Measurements from ENCODE around the gene GLIS1. TPM values are rescaled to one million over a fixed set of nuclear protein-coding genes. Genes with fewer than 3 reads are reported as not detected.
"Not testable (repeated sequence)": the region's sequence is repeated elsewhere in the genome, so short reads cannot be mapped to it uniquely, and the experiment has no call there.

Gene GLIS1
- total and polyA plus RNA-seq, 8 donors, result 0.06 to 0.26 (median 0.13) TPM; not detected in 4

DNA sequence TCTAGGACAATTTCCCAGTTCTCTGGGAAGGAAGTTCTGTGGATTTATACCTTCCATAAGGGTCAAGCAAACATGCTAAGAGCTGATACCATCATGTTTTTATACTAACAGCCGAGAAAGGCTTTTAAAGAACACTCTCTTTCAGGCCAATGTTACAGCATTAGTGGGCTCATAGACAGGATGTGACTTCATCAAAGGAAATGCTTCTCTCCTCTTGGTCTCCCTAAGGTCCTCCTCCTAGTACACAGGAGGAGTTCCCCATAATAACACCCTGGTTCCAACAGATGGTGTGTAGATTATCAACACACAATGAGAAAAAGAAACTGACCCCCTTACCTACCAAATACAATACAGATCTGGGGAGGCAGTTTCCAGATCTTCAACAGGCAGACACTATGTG is 26.7 kb upstream of the GLIS1 start:
- TF ChIP-seq CTCF (IDR thresholded peaks at IDR 0.05), result no peak
- Histone ChIP-seq H3K27ac (no peak overlapping the region), H3K4me1 (no peaks in the 10 kb centered on the region), H3K27me3 (no peaks in the 10 kb centered on the region), H3K4me3 (no peak overlapping the region), H3K36me3 (no peaks in the 10 kb centered on the region), H3K9me3 (no peaks in the 10 kb centered on the region)
- FAIRE-seq, result no peak
- WGBS, 2 donors, result 90 to 91% methylated on average over 1 of the region's 1 CpG
- ATAC-seq, result no peak
- DNase-seq, result no peak
- intact Hi-C loops (cut with DNase I), result no loop called here

DNA sequence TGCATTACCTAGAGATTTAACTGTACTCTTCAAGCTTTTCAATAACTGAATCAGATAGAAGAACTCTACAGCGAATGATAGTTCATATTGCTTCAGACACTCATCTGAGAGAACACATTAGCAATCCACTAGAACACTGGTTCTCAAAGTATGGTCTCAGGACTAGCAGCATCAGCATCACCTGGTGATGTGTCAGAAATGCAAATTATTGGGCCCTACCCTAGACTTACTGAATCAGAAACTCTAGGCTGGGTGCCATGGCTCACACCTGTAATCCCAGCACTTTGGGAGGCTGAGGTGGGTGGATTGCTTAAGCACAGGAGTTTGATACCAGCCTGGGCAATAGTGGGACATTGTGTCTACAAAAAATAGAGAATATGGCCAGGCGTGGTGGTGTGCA is 24.9 kb upstream of the GLIS1 start:
- DNase-seq, result no peak

GRCh38 chr1:53763461-53763860 is 24.5 kb upstream of the GLIS1 start:
- DNase-seq (no peak), ATAC-seq (no peak), FAIRE-seq (no peak)
- intact Hi-C loops (cut with DNase I), result no loop called here
- 85 to 88% methylated on average over 4 of the region's 4 CpGs for WGBS, 2 donors
- Histone ChIP-seq H3K27ac (no peak overlapping the region), H3K27me3 (no peaks in the 10 kb centered on the region), H3K4me3 (no peak overlapping the region), H3K9me3 (no peaks in the 10 kb centered on the region), H3K4me1 (no peaks in the 10 kb centered on the region), H3K36me3 (no peaks in the 10 kb centered on the region)
- TF ChIP-seq CTCF (IDR thresholded peaks at IDR 0.05), result no peak

More for the DNA sequence above, 24.9 kb upstream of the GLIS1 start:
- ATAC-seq, result no peak
- FAIRE-seq, result no peak
- no peak for TF ChIP-seq CTCF (IDR thresholded peaks at IDR 0.05)
- no peak overlapping the region for H3K4me3 ChIP-seq
- H3K4me1 ChIP-seq, result no peaks in the 10 kb centered on the region
- no peaks in the 10 kb centered on the region for H3K27me3 ChIP-seq
- no peaks in the 10 kb centered on the region for H3K9me3 ChIP-seq
- no peaks in the 10 kb centered on the region for H3K36me3 ChIP-seq
- H3K27ac ChIP-seq, result no peak overlapping the region
- intact Hi-C loops (cut with DNase I), result no loop called here
- WGBS, 2 donors, result 91 to 95% methylated on average over 2 of the region's 2 CpGs

DNA sequence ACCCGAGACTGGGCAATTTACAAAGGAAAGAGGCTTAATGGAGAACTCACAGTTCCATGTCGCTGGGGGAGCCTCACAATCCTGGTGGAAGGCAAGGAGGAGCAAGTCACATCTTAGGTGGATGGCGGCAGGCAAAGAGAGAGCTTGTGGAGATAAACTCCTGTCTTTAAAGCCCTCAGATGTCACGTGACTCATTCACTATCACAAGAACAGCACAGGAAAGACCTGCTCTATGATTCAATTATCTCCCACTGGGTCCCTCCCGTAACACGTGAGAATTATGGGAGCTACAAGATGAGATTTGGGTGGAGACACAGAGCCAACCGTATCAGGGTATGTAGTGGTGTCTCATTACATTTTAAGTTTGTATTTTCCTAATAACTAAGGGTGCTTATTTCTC is 21.5 kb upstream of the GLIS1 start:
- H3K27ac ChIP-seq; H3K4me3 ChIP-seq; ATAC-seq; DNase-seq; H3K9me3 ChIP-seq; H3K36me3 ChIP-seq; intact Hi-C loops (cut with DNase I); FAIRE-seq; H3K4me1 ChIP-seq; H3K27me3 ChIP-seq: not testable (repeated sequence)
- WGBS, 2 donors, result 82 to 85% methylated on average over 7 of the region's 7 CpGs

DNA sequence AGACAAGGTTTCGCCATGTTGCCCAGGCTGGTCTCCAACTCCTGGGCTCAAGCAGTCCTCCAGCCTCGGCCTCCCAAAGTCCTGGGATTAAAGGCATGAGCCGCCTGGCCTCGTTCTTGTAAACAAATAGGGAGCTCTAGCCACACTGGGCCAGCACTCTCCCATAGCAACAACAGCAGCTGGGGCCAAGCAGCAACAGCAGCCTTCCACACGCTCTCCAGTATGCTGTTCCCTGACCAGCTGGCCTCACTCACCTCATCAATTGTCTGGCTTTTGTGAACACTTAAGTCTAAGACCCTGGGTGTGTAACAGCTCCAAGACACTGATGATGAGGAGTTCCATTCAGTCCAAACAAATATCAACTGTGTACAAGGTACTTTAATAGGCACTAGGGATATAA is 16.9 kb upstream of the GLIS1 start:
- DNase-seq (no peak), FAIRE-seq (no peak), ATAC-seq (no peak)
- TF ChIP-seq CTCF (IDR thresholded peaks at IDR 0.05), result no peak
- WGBS, 2 donors, result 75 to 84% methylated on average over 5 of the region's 5 CpGs
- Histone ChIP-seq H3K9me3 (no peaks in the 10 kb centered on the region), H3K36me3 (no peaks in the 10 kb centered on the region), H3K27me3 (no peaks in the 10 kb centered on the region), H3K27ac (no peak overlapping the region), H3K4me3 (no peak overlapping the region), H3K4me1 (no peaks in the 10 kb centered on the region)
- intact Hi-C loops (cut with DNase I), result loop anchor here in 1 of 3 donors (10.0 kb wide), 1 partner anchor 271 kb away; no protein-coding TSS in a partner anchor
